ENCODE measurements around the gene GNAQ. TPM values are rescaled to one million over a fixed set of nuclear protein-coding genes. Genes with fewer than 3 reads are reported as not detected.

The GNAQ gene
- total RNA-seq, 6 experiments from 2014 or later = 41.6 to 45.8 (median 44.3) TPM

GRCh38 chr9:77975806-77976205, 55.8 kb downstream of the GNAQ start:
- peaks cover 35% of the 10 kb centered on the region for H3K4me1 Mint-ChIP-seq (ENCODE audit: low read depth)
- H3K36me3 Mint-ChIP-seq (ENCODE audit: low read depth) = peaks cover 5% of the 10 kb centered on the region
- TF ChIP-seq CTCF (IDR thresholded peaks at IDR 0.05) = no peak
- no peak for DNase-seq
- no peaks in the 10 kb centered on the region for H3K9me3 Mint-ChIP-seq
- no peak overlapping the region for H3K27ac Mint-ChIP-seq
- H3K27me3 Mint-ChIP-seq (ENCODE audit: insufficient read depth) = peaks cover 2% of the 10 kb centered on the region
- H3K4me3 Mint-ChIP-seq = no peak overlapping the region

GRCh38 chr9:77975036-77975435, 56.6 kb downstream of the GNAQ start:
- TF ChIP-seq CTCF (IDR thresholded peaks at IDR 0.05) = no peak
- no peak for DNase-seq
- Mint-ChIP-seq H3K36me3 (ENCODE audit: low read depth) (peaks cover 8% of the 10 kb centered on the region), H3K27ac (no peak overlapping the region), H3K9me3 (no peaks in the 10 kb centered on the region), H3K4me1 (ENCODE audit: low read depth) (peaks cover 27% of the 10 kb centered on the region), H3K4me3 (no peak overlapping the region), H3K27me3 (ENCODE audit: insufficient read depth) (peaks cover 2% of the 10 kb centered on the region)

GRCh38 chr9:77974434-77974833, 57.2 kb downstream of the GNAQ start:
- peaks cover 2% of the 10 kb centered on the region for H3K27me3 Mint-ChIP-seq (ENCODE audit: insufficient read depth)
- peaks cover 8% of the 10 kb centered on the region for H3K36me3 Mint-ChIP-seq (ENCODE audit: low read depth)
- no peak overlapping the region for H3K27ac Mint-ChIP-seq
- TF ChIP-seq CTCF (IDR thresholded peaks at IDR 0.05) = no peak
- H3K9me3 Mint-ChIP-seq = no peaks in the 10 kb centered on the region
- peaks cover 21% of the 10 kb centered on the region for H3K4me1 Mint-ChIP-seq (ENCODE audit: low read depth)
- DNase-seq = no peak
- no peak overlapping the region for H3K4me3 Mint-ChIP-seq

- DNase-seq = no peak
- no peak for TF ChIP-seq CTCF (IDR thresholded peaks at IDR 0.05)
- no peaks in the 10 kb centered on the region for H3K9me3 Mint-ChIP-seq
- H3K27ac Mint-ChIP-seq = no peak overlapping the region
- no peak overlapping the region for H3K4me3 Mint-ChIP-seq
- no peaks in the 10 kb centered on the region; the same call in 1 of the 2 replicates for H3K4me1 Mint-ChIP-seq (ENCODE audit: low read depth)
- H3K27me3 Mint-ChIP-seq (ENCODE audit: insufficient read depth) = no peaks in the 10 kb centered on the region
- H3K36me3 Mint-ChIP-seq (ENCODE audit: low read depth) = peaks cover 8% of the 10 kb centered on the region; the same call in 1 of the 2 replicates
Measured at GRCh38 chr9:77969083-77969482, 62.5 kb downstream of the GNAQ start.

GRCh38 chr9:77968506-77968905, 63.1 kb downstream of the GNAQ start:
- H3K4me1 Mint-ChIP-seq (ENCODE audit: low read depth) = no peaks in the 10 kb centered on the region; the same call in 1 of the 2 replicates
- no peaks in the 10 kb centered on the region for H3K27me3 Mint-ChIP-seq (ENCODE audit: insufficient read depth)
- H3K36me3 Mint-ChIP-seq (ENCODE audit: low read depth) = peaks cover 8% of the 10 kb centered on the region; the same call in 1 of the 2 replicates
- TF ChIP-seq CTCF (IDR thresholded peaks at IDR 0.05) = no peak
- H3K27ac Mint-ChIP-seq = no peak overlapping the region
- no peak overlapping the region for H3K4me3 Mint-ChIP-seq
- no peaks in the 10 kb centered on the region for H3K9me3 Mint-ChIP-seq
- no peak for DNase-seq

- no peak overlapping the region for H3K4me3 Mint-ChIP-seq
- no peak for TF ChIP-seq CTCF (IDR thresholded peaks at IDR 0.05)
- peaks cover 14% of the 10 kb centered on the region for H3K4me1 Mint-ChIP-seq (ENCODE audit: low read depth)
- H3K9me3 Mint-ChIP-seq = no peaks in the 10 kb centered on the region
- DNase-seq = no peak
- no peaks in the 10 kb centered on the region; the same call in 1 of the 2 replicates for H3K27me3 Mint-ChIP-seq (ENCODE audit: insufficient read depth)
- peaks cover 8% of the 10 kb centered on the region; the same call in 1 of the 2 replicates for H3K36me3 Mint-ChIP-seq (ENCODE audit: low read depth)
- H3K27ac Mint-ChIP-seq = no peak overlapping the region
Measured at GRCh38 chr9:77966718-77967117, 64.9 kb downstream of the GNAQ start.

All from HFFc6 (cell line).